Skeletal muscle satellite cell (primary cell): ENCODE results near the gene SLC17A9.

Source experiments
- H3K27me3 ChIP-seq: 2 replicates; pipeline ENCODE4 v1.7.0; 2013; ENCODE audit warnings: low read length; ENCODE audit not compliant: control insufficient read depth, insufficient read depth
- H3K36me3 ChIP-seq: 2 replicates; pipeline ENCODE4 v1.7.0; 2013; ENCODE audit warnings: mild to moderate bottlenecking, control low read depth, low read length; ENCODE audit not compliant: insufficient read depth
- H3K4me1 ChIP-seq: 2 replicates; pipeline ENCODE4 v1.7.0; 2013; ENCODE audit warnings: low read length; ENCODE audit not compliant: control insufficient read depth, insufficient read depth
- H3K4me2 ChIP-seq: 2 replicates; pipeline ENCODE4 v1.7.0; 2013; ENCODE audit warnings: mild to moderate bottlenecking, low read length
- H3K4me3 ChIP-seq: 2 replicates; pipeline ENCODE4 v1.7.0; 2013; ENCODE audit warnings: low read length
- H3K9ac ChIP-seq: 2 replicates; pipeline ENCODE4 v1.7.0; 2013; ENCODE audit warnings: mild to moderate bottlenecking, low read depth, low read length, moderate library complexity
- H3K9me3 ChIP-seq: replicated peaks from 2 replicates; pipeline ENCODE4 v1.7.0; 2013; ENCODE audit warnings: mild to moderate bottlenecking, control low read depth, low read length

SLC17A9 gene

GRCh38 chr20:63017076-63017825 is 64.7 kb downstream of the SLC17A9 start:
- Histone ChIP-seq H3K4me3 (no peak overlapping the region), H3K36me3 (no peaks in the 10 kb centered on the region), H3K4me2 (no peak overlapping the region), H3K9me3 (peaks cover 9% of the 10 kb centered on the region), H3K4me1 (no peaks in the 10 kb centered on the region), H3K9ac (no peak overlapping the region), H3K27me3 (peaks cover 85% of the 10 kb centered on the region)

- no peaks in the 10 kb centered on the region for H3K4me1 ChIP-seq
- H3K4me2 ChIP-seq, result no peak overlapping the region
- H3K4me3 ChIP-seq, result no peak overlapping the region
- no peak overlapping the region for H3K9ac ChIP-seq
- H3K36me3 ChIP-seq, result no peaks in the 10 kb centered on the region
- H3K27me3 ChIP-seq, result peaks cover 85% of the 10 kb centered on the region
- peaks cover 6% of the 10 kb centered on the region for H3K9me3 ChIP-seq
These were observed 65.4 kb downstream of the SLC17A9 start for GRCh38 chr20:63017826-63018411.
